ENCODE results near the gene SFI1. TPM values are rescaled to one million over a fixed set of nuclear protein-coding genes. Genes with fewer than 3 reads are reported as not detected.
"Not testable (repeated sequence)": the region's sequence is repeated elsewhere in the genome, so short reads cannot be mapped to it uniquely, and the experiment has no call there.

The SFI1 gene
- polyA plus RNA-seq, 3 donors = 24.0 to 46.7 (median 26.7) TPM

GRCh38 chr22:31524132-31524531 is 27.8 kb downstream of the SFI1 start:
- not testable (repeated sequence) for DNase-seq (ENCODE audit: extremely low read depth in 1 of 11, low read depth in 9 of 11, low spot score in 4 of 11)

- DNase-seq (ENCODE audit: extremely low read depth in 1 of 11, low read depth in 9 of 11, low spot score in 4 of 11) = no peak
Measured at GRCh38 chr22:31526270-31526669, 29.9 kb downstream of the SFI1 start.

- peak in 6 of 11 donors; percentile 9 to 41 (median 23) for DNase-seq (ENCODE audit: extremely low read depth in 1 of 11, low read depth in 9 of 11, low spot score in 4 of 11)
Measured at GRCh38 chr22:31530823-31531195, 34.5 kb downstream of the SFI1 start.

GRCh38 chr22:31532060-31532459 is 35.7 kb downstream of the SFI1 start:
- DNase-seq (ENCODE audit: extremely low read depth in 1 of 11, low read depth in 9 of 11, low spot score in 4 of 11) = no peak

- DNase-seq (ENCODE audit: extremely low read depth in 1 of 11, low read depth in 9 of 11, low spot score in 4 of 11) = peak in 1 of 11 donors; percentile 11
Measured at GRCh38 chr22:31533374-31533773, 37.0 kb downstream of the SFI1 start.

GRCh38 chr22:31537019-31537535 is 40.7 kb downstream of the SFI1 start:
- DNase-seq (ENCODE audit: extremely low read depth in 1 of 11, low read depth in 9 of 11, low spot score in 4 of 11) = no peak

GRCh38 chr22:31538815-31539214 is 42.5 kb downstream of the SFI1 start:
- no peak for DNase-seq (ENCODE audit: extremely low read depth in 1 of 11, low read depth in 9 of 11, low spot score in 4 of 11)

GRCh38 chr22:31540166-31540565 is 43.8 kb downstream of the SFI1 start:
- not testable (repeated sequence) for DNase-seq (ENCODE audit: extremely low read depth in 1 of 11, low read depth in 9 of 11, low spot score in 4 of 11)

GRCh38 chr22:31540966-31541365 is 44.6 kb downstream of the SFI1 start:
- no peak for DNase-seq (ENCODE audit: extremely low read depth in 1 of 11, low read depth in 9 of 11, low spot score in 4 of 11)

GRCh38 chr22:31544481-31545480 is 48.4 kb downstream of the SFI1 start:
- DNase-seq (ENCODE audit: extremely low read depth in 1 of 11, low read depth in 9 of 11, low spot score in 4 of 11) = peak in 1 of 11 donors; percentile 16

GRCh38 chr22:31550871-31551370 is 54.6 kb downstream of the SFI1 start:
- DNase-seq (ENCODE audit: extremely low read depth in 1 of 11, low read depth in 9 of 11, low spot score in 4 of 11) = no peak

GRCh38 chr22:31556627-31557203 is 60.4 kb downstream of the SFI1 start:
- peak in 2 of 11 donors; percentile 26 to 29 for DNase-seq (ENCODE audit: extremely low read depth in 1 of 11, low read depth in 9 of 11, low spot score in 4 of 11)

GRCh38 chr22:31558546-31558945 is 62.2 kb downstream of the SFI1 start:
- DNase-seq (ENCODE audit: extremely low read depth in 1 of 11, low read depth in 9 of 11, low spot score in 4 of 11) = not testable (repeated sequence)

GRCh38 chr22:31561238-31561887 is 65.0 kb downstream of the SFI1 start:
- DNase-seq (ENCODE audit: extremely low read depth in 1 of 11, low read depth in 9 of 11, low spot score in 4 of 11) = peak in 10 of 11 donors; percentile 36 to 70 (median 62)

GRCh38 chr22:31561970-31562369 is 65.6 kb downstream of the SFI1 start:
- DNase-seq (ENCODE audit: extremely low read depth in 1 of 11, low read depth in 9 of 11, low spot score in 4 of 11) = no peak

GRCh38 chr22:31566484-31566883 is 70.1 kb downstream of the SFI1 start:
- DNase-seq (ENCODE audit: extremely low read depth in 1 of 11, low read depth in 9 of 11, low spot score in 4 of 11) = no peak

- DNase-seq (ENCODE audit: extremely low read depth in 1 of 11, low read depth in 9 of 11, low spot score in 4 of 11) = no peak
Measured at GRCh38 chr22:31567196-31567595, 70.9 kb downstream of the SFI1 start.

GRCh38 chr22:31567702-31568101 is 71.4 kb downstream of the SFI1 start:
- no peak for DNase-seq (ENCODE audit: extremely low read depth in 1 of 11, low read depth in 9 of 11, low spot score in 4 of 11)

- DNase-seq (ENCODE audit: extremely low read depth in 1 of 11, low read depth in 9 of 11, low spot score in 4 of 11) = no peak
Measured at GRCh38 chr22:31569126-31569525, 72.8 kb downstream of the SFI1 start.

All from renal cortex interstitium (tissue), 11 donors.